Mesothelial cell of epicardium (in vitro differentiated cells): ENCODE data around the gene TECPR2. TPM values are rescaled to one million over a fixed set of nuclear protein-coding genes. Genes with fewer than 3 reads are reported as not detected.
"Not testable (repeated sequence)": the region's sequence is repeated elsewhere in the genome, so short reads cannot be mapped to it uniquely, and the experiment has no call there.

ENCODE experiments used
- DNase-seq, 2 experiments: peaks; one replicate each; pipeline ENCODE4 v3.0.0; 2021; ENCODE audit warnings: low spot score in 2 of 2; ENCODE audit not compliant: unreplicated experiment in 2 of 2
- H3K27ac Mint-ChIP-seq: 2 replicates; pipeline ENCODE4 v1.8.0; 2021; ENCODE audit warnings: mixed read lengths
- H3K27me3 Mint-ChIP-seq: 2 replicates; pipeline ENCODE4 v1.8.0; 2021; ENCODE audit warnings: low read depth, mixed read lengths
- H3K36me3 Mint-ChIP-seq: 2 replicates; pipeline ENCODE4 v1.8.0; 2021; ENCODE audit warnings: mixed read lengths
- H3K4me1 Mint-ChIP-seq: 2 replicates; pipeline ENCODE4 v1.8.0; 2021; ENCODE audit warnings: mixed read lengths
- H3K4me3 Mint-ChIP-seq: 2 replicates; pipeline ENCODE4 v1.8.0; 2021; ENCODE audit warnings: mild to moderate bottlenecking, moderate library complexity, mixed read lengths
- H3K9me3 Mint-ChIP-seq: 2 replicates; pipeline ENCODE4 v1.8.0; 2021; ENCODE audit warnings: mixed read lengths
- total RNA-seq: library from RNA; stranded (reverse); gene quantifications from 3 replicates; pipeline ENCODE4 v1.2.1, GENCODE V29; 2021
- TF ChIP-seq, protein P1 (sequence below): fragments of 200-600 bp; sonication (generic); IDR thresholded peaks from one replicate; pipeline ENCODE4 v1.5.0; 2021; ENCODE audit warnings: antibody characterized with exemption; ENCODE audit not compliant: unreplicated experiment

The TECPR2 gene
- total RNA-seq, 1 donor from 2014 or later: 30.0 TPM

DNA sequence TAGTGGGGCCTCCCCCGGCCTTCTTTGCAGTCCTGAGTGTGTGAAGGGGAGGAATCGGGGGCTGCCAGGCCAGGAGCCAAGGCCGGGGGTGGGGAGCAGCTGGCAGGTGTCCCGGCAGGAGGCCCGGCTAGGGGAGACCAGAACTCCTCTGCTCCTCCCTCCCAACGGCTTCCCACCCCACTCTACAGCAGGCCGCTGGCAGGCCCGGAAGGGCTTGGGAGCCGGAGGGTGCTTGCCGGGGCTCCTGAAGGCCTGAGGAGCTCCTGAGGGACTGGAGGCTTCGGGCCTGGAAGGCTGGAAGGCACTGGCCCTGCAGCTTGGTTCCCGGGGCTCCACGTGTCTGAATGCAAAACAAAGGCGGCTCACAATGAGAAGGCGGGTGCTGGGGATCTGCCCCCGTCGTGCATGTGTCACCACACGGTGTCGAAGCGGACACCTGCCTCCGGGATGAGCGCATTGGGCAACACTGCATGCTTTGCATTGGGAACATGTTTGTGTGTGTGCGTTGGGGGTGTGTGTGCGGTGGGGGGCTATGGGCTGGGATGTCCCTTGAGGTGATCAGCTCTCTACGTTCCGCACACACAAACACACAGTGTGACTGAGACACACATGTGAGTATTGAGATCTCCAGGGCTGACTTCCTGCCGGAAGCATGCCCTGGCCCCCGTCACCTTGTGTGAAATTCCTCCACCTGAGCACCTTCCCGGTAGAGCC, 177.7 kb downstream of the TECPR2 start:
- Mint-ChIP-seq H3K9me3 (no peaks in the 10 kb centered on the region), H3K4me3 (peak overlapping the region; percentile 33), H3K27ac (peak overlapping the region; percentile 88), H3K4me1 (peaks cover 32% of the 10 kb centered on the region), H3K36me3 (no peaks in the 10 kb centered on the region), H3K27me3 (peaks cover 15% of the 10 kb centered on the region)
- DNase-seq: peak; percentile 71 to 86
- TF ChIP-seq, protein P1, sequence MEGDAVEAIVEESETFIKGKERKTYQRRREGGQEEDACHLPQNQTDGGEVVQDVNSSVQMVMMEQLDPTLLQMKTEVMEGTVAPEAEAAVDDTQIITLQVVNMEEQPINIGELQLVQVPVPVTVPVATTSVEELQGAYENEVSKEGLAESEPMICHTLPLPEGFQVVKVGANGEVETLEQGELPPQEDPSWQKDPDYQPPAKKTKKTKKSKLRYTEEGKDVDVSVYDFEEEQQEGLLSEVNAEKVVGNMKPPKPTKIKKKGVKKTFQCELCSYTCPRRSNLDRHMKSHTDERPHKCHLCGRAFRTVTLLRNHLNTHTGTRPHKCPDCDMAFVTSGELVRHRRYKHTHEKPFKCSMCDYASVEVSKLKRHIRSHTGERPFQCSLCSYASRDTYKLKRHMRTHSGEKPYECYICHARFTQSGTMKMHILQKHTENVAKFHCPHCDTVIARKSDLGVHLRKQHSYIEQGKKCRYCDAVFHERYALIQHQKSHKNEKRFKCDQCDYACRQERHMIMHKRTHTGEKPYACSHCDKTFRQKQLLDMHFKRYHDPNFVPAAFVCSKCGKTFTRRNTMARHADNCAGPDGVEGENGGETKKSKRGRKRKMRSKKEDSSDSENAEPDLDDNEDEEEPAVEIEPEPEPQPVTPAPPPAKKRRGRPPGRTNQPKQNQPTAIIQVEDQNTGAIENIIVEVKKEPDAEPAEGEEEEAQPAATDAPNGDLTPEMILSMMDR: no peak

DNA sequence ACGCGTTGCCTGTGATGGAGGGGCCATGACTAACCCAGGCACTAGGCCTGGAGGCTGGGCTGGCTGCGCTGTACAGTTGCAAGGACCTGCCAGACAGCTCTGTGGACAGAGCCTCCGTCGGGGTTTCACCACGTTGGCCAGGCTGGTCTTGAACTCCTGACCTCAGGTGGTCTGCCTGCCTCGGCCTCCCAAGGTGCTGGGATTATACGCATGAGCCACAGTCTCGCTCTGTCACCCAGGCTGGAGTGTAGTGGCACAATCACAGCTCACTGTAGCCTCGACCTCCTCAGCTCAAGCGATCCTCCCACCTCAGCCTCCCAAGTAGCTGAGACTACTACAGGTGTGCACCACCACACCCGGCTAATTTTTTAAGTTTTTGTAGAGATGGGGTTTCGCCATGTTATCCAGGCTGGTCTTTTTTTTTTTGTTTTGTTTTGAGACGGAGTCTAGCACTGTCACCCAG, 178.3 kb downstream of the TECPR2 start:
- not testable (repeated sequence) for H3K27ac Mint-ChIP-seq, H3K9me3 Mint-ChIP-seq, DNase-seq, H3K4me3 Mint-ChIP-seq, H3K36me3 Mint-ChIP-seq
- H3K27me3 Mint-ChIP-seq: peaks cover 21% of the 10 kb centered on the region
- peaks cover 38% of the 10 kb centered on the region for H3K4me1 Mint-ChIP-seq

DNA sequence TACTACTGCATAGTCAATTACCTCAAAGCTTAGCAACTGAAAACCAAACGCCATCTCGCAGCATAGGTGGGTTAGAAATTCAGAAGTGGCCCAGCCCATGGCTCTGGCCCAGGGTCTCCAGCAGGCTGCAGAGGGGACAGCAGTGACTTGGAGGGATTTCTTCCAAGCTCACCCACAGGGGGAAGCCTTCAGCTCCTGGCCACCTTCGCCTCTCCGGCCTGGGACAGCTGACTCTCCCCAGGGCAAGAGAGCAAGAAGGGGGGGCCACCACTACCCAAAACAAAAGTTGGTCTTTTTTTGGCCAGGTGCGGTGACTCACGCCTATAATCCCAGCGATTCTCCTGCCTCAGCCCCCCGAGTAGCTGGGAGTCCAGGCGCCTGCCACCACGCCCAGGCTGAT, 179.0 kb downstream of the TECPR2 start:
- H3K9me3 Mint-ChIP-seq: no peaks in the 10 kb centered on the region
- TF ChIP-seq, protein P1: no peak

DNA sequence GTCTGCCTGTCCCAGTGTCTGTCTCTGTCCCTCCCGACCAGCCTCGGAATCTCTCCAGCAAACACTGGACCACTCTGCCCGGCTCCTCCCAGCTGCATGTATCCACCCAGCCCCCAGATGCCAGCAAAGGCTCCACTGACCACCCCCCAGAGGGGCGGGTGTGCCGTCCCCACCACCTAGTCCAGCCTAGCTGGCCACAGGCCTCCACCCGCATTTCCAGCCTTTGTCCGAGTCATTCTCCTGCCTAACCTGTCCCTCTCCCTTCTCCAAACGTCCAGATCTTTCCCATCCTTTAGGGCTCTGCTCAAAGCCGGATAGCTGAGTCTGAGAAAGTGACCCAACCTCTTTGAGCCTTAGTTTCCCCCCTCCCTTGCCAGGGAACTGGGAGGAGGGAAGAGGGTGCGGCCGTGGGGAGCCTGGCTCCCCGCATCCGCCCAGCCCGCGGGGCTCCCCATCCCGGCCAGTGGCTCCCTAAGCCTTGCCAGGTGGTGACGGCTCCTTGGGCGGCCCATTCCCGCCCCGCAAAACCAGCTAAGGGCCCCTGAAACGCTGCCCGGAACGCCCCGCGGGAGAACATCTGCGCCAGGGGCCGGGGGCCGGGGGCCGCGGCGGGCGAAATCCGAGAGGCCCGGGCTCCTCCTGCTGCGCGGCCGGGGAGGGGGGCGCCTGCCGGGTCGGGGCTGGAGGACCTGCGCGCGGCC, 181.5 kb downstream of the TECPR2 start:
- Mint-ChIP-seq H3K9me3 (peaks cover 4% of the 10 kb centered on the region), H3K4me1 (peaks cover 36% of the 10 kb centered on the region), H3K27me3 (peaks cover 21% of the 10 kb centered on the region), H3K27ac (no peak overlapping the region), H3K36me3 (peaks cover 2% of the 10 kb centered on the region), H3K4me3 (no peak overlapping the region)
- TF ChIP-seq, protein P1: no peak
- DNase-seq: no peak

More for the DNA sequence above, 179.0 kb downstream of the TECPR2 start:
- H3K4me3 Mint-ChIP-seq: no peak overlapping the region
- peaks cover 21% of the 10 kb centered on the region for H3K27me3 Mint-ChIP-seq
- H3K27ac Mint-ChIP-seq: no peak overlapping the region
- peaks cover 38% of the 10 kb centered on the region for H3K4me1 Mint-ChIP-seq
- H3K36me3 Mint-ChIP-seq: peaks cover 2% of the 10 kb centered on the region
- no peak for DNase-seq

DNA sequence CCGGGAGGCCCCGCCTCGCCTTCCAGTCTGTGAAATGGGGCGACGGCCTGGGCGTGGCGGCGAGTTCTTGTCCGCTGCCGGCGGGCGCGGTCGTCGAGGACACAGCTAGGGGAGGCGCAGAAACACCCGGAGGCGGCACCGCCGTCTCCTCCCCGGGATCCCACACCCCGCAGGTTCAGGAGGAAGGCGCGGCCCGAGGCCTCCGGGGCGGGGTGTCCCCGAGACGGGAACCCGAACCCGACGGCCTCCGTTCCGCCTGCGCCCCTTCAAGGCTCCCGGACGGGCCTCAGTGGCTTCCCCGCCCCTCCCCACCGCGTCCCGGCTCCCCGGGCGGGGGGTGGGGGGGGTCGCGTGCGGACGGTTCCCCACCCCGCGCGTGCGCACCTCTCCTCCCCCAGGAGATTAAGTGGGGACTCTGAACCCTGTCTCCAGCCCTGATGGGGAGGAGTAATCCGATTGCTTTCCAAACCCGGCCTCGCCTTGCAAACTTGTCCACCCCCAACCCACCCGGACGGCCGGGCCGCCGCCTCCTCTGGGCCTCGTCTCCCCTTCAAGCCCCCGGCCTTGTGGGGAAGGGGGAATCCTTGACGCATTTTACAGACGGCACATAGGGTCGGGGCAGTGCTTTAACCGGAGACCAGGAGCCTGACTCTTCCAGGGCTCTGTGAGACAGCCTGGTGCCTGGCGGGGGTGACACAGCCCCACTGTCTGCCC, 182.2 kb downstream of the TECPR2 start:
- Mint-ChIP-seq H3K4me1 (peaks cover 31% of the 10 kb centered on the region), H3K4me3 (peak overlapping the region; percentile 44), H3K9me3 (peaks cover 4% of the 10 kb centered on the region), H3K27ac (peak overlapping the region; percentile 94), H3K27me3 (peaks cover 21% of the 10 kb centered on the region), H3K36me3 (peaks cover 2% of the 10 kb centered on the region)
- no peak for DNase-seq
- TF ChIP-seq, protein P1: no peak
